Measurements from ENCODE around the gene RNF224. TPM values are rescaled to one million over a fixed set of nuclear protein-coding genes. Genes with fewer than 3 reads are reported as not detected.

The RNF224 gene
- total and polyA plus RNA-seq, 10 of the 15 experiments (the other 5 are each of a cell fraction or from before 2014, with no cell fraction given): not detected

DNA sequence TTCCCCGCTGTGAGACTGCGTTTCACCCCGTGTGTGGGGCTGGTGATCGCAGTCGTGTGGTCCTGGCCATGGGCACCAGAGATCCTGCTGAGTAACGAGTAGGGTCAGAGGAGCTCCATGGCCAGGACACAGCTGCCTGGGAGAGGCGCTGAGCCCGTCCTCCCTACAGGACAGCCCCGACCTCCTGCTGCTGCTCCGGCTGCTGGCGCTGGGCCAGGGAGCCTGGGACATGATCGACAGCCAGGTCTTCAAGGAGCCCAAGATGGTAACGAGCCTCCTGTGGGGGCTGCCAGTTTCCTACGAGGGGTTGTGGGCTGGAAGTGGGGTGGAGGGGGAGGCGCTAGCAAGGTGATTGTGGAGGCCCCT lies 38.8 kb downstream of the RNF224 start (continued):
- TF ChIP-seq TARDBP (IDR thresholded peaks at IDR 0.05; ENCODE audit: borderline replicate concordance) (no peak), TCF12 (IDR thresholded peaks at IDR 0.05; ENCODE audit: low read depth, low read length) (no peak), SREBF2 (IDR thresholded peaks at IDR 0.05; ENCODE audit: low read length) (no peak), RUNX3 (IDR thresholded peaks at IDR 0.05; ENCODE audit: low read length) (no peak), SREBF1 (IDR thresholded peaks at IDR 0.05; ENCODE audit: low read length) (no peak)
- TF ChIP-seq, protein P1, sequence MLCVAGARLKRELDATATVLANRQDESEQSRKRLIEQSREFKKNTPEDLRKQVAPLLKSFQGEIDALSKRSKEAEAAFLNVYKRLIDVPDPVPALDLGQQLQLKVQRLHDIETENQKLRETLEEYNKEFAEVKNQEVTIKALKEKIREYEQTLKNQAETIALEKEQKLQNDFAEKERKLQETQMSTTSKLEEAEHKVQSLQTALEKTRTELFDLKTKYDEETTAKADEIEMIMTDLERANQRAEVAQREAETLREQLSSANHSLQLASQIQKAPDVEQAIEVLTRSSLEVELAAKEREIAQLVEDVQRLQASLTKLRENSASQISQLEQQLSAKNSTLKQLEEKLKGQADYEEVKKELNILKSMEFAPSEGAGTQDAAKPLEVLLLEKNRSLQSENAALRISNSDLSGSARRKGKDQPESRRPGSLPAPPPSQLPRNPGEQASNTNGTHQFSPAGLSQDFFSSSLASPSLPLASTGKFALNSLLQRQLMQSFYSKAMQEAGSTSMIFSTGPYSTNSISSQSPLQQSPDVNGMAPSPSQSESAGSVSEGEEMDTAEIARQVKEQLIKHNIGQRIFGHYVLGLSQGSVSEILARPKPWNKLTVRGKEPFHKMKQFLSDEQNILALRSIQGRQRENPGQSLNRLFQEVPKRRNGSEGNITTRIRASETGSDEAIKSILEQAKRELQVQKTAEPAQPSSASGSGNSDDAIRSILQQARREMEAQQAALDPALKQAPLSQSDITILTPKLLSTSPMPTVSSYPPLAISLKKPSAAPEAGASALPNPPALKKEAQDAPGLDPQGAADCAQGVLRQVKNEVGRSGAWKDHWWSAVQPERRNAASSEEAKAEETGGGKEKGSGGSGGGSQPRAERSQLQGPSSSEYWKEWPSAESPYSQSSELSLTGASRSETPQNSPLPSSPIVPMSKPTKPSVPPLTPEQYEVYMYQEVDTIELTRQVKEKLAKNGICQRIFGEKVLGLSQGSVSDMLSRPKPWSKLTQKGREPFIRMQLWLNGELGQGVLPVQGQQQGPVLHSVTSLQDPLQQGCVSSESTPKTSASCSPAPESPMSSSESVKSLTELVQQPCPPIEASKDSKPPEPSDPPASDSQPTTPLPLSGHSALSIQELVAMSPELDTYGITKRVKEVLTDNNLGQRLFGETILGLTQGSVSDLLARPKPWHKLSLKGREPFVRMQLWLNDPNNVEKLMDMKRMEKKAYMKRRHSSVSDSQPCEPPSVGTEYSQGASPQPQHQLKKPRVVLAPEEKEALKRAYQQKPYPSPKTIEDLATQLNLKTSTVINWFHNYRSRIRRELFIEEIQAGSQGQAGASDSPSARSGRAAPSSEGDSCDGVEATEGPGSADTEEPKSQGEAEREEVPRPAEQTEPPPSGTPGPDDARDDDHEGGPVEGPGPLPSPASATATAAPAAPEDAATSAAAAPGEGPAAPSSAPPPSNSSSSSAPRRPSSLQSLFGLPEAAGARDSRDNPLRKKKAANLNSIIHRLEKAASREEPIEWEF (IDR thresholded peaks at IDR 0.05; ENCODE audit: insufficient replicate concordance, low read depth, low read length): no peak
- TF ChIP-seq, protein P2, sequence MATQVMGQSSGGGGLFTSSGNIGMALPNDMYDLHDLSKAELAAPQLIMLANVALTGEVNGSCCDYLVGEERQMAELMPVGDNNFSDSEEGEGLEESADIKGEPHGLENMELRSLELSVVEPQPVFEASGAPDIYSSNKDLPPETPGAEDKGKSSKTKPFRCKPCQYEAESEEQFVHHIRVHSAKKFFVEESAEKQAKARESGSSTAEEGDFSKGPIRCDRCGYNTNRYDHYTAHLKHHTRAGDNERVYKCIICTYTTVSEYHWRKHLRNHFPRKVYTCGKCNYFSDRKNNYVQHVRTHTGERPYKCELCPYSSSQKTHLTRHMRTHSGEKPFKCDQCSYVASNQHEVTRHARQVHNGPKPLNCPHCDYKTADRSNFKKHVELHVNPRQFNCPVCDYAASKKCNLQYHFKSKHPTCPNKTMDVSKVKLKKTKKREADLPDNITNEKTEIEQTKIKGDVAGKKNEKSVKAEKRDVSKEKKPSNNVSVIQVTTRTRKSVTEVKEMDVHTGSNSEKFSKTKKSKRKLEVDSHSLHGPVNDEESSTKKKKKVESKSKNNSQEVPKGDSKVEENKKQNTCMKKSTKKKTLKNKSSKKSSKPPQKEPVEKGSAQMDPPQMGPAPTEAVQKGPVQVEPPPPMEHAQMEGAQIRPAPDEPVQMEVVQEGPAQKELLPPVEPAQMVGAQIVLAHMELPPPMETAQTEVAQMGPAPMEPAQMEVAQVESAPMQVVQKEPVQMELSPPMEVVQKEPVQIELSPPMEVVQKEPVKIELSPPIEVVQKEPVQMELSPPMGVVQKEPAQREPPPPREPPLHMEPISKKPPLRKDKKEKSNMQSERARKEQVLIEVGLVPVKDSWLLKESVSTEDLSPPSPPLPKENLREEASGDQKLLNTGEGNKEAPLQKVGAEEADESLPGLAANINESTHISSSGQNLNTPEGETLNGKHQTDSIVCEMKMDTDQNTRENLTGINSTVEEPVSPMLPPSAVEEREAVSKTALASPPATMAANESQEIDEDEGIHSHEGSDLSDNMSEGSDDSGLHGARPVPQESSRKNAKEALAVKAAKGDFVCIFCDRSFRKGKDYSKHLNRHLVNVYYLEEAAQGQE (IDR thresholded peaks at IDR 0.05; ENCODE audit: low read depth, low read length): no peak

Measured in GM12878 (cell line).